ENCODE measurements around the gene RALBP1.

GRCh38 chr18:9478545-9478944 is 3.2 kb downstream of the RALBP1 start:
- TF ChIP-seq CTCF (conservative IDR thresholded peaks at IDR 0.05 in 1 of 2, IDR thresholded peaks at IDR 0.05 in 1 of 2; ENCODE audit: extremely low read depth in 1 of 2, insufficient read depth in 1 of 2, low read depth in 1 of 2, low read length in 2 of 2) (no peak), EZH2 (IDR thresholded peaks at IDR 0.05; ENCODE audit: borderline replicate concordance, low read length) (no peak)
